Astrocyte (in vitro differentiated cells and primary cell): ENCODE measurements around the gene PTPN13.

Source experiments
- EZH2 ChIP-seq: IDR thresholded peaks from 2 replicates; pipeline ENCODE4 v1.6.1; 2012; ENCODE audit warnings: mild to moderate bottlenecking, low read length, inconsistent platforms; ENCODE audit not compliant: insufficient read depth
- TF ChIP-seq, protein P1 (sequence below): IDR thresholded peaks from 2 replicates; pipeline ENCODE4 v1.5.1; 2011; ENCODE audit warnings: low read depth, mild to moderate bottlenecking, inconsistent platforms, low read length, moderate library complexity; ENCODE audit not compliant: insufficient read depth

DNA sequence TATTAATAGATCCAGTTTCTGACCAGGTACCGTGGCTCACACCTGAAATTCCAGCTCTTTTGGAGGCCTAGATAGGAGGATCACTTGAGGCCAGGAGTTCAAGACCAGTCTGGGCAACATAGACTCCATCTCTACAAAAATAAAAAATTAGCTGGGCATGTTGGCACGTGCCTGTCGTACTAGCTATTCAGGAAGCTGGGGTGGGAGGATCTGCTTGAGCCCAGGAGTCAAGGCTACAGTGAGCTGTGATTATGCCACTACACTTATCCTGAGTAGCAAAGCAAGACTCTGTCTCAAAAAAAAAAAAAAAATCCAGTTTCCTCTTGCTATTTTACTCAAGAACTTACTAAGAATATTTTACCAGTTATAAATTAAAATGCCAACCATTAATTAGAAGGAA is 163.4 kb downstream of the PTPN13 start:
- TF ChIP-seq, protein P1, sequence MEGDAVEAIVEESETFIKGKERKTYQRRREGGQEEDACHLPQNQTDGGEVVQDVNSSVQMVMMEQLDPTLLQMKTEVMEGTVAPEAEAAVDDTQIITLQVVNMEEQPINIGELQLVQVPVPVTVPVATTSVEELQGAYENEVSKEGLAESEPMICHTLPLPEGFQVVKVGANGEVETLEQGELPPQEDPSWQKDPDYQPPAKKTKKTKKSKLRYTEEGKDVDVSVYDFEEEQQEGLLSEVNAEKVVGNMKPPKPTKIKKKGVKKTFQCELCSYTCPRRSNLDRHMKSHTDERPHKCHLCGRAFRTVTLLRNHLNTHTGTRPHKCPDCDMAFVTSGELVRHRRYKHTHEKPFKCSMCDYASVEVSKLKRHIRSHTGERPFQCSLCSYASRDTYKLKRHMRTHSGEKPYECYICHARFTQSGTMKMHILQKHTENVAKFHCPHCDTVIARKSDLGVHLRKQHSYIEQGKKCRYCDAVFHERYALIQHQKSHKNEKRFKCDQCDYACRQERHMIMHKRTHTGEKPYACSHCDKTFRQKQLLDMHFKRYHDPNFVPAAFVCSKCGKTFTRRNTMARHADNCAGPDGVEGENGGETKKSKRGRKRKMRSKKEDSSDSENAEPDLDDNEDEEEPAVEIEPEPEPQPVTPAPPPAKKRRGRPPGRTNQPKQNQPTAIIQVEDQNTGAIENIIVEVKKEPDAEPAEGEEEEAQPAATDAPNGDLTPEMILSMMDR = no peak
- TF ChIP-seq EZH2 = no peak
